Caco-2 (cell line): ENCODE results near the gene ACOT7. TPM values are rescaled to one million over a fixed set of nuclear protein-coding genes. Genes with fewer than 3 reads are reported as not detected.

ENCODE experiments used
- BruUV-seq: library from RNA; stranded (reverse); fragments of 400-500 nt; replicated peaks from 2 replicates; lab custom pipeline; 2021; lab: Mats Ljungman, UMichigan
- CTCF ChIA-PET: fragments of 300-600 bp; sonication (Branson Sonifier 250); formaldehyde crosslinking; loops from one replicate; lab custom pipeline; 2022; ENCODE audit warnings: antibody characterized with exemption; lab: Charles Lee
- POLR2A ChIA-PET: fragments of 300-600 bp; sonication (Branson Sonifier 250); formaldehyde crosslinking; loops from one replicate; lab custom pipeline; 2022; ENCODE audit warnings: antibody characterized with exemption; lab: Charles Lee
- DNase-seq, 2 experiments: peaks; one replicate each; pipeline versions ENCODE4 v3.0.0 to v3.0.0-alpha.2; 2020 to 2022
- H3K27me3 ChIP-seq: replicated peaks from 2 replicates; pipeline ENCODE4 v1.6.0; 2011; ENCODE audit warnings: low read length; ENCODE audit not compliant: control insufficient read depth, insufficient read depth
- H3K36me3 ChIP-seq: 2 replicates; pipeline ENCODE4 v1.5.1; 2011; ENCODE audit warnings: low read length; ENCODE audit not compliant: control insufficient read depth, insufficient read depth
- H3K4me1 ChIP-seq: fragments of 250-450 bp; sonication (Bioruptor Pico); 2 replicates; pipeline ENCODE4 v1.5.1; 2020; ENCODE audit warnings: mild to moderate bottlenecking
- H3K4me3 ChIP-seq: 2 replicates; pipeline ENCODE4 v1.5.1; 2011; ENCODE audit warnings: low read depth, mild to moderate bottlenecking, control low read depth, low read length
- H3K9me3 ChIP-seq: fragments of 250-450 bp; sonication (Bioruptor Pico); 2 replicates; pipeline ENCODE4 v1.5.1; 2020; ENCODE audit warnings: mild to moderate bottlenecking, moderate library complexity
- H3K27ac Mint-ChIP-seq: one replicate; pipeline ENCODE4 v1.8.0; 2022; ENCODE audit warnings: mixed read lengths; ENCODE audit not compliant: unreplicated experiment
- H3K27me3 Mint-ChIP-seq: one replicate; pipeline ENCODE4 v1.8.0; 2022; ENCODE audit warnings: mixed read lengths; ENCODE audit not compliant: insufficient read depth, unreplicated experiment
- H3K36me3 Mint-ChIP-seq: one replicate; pipeline ENCODE4 v1.8.0; 2022; ENCODE audit warnings: mild to moderate bottlenecking, mixed read lengths; ENCODE audit not compliant: insufficient read depth, unreplicated experiment
- H3K4me1 Mint-ChIP-seq: one replicate; pipeline ENCODE4 v1.8.0; 2022; ENCODE audit warnings: low read depth, mixed read lengths; ENCODE audit not compliant: unreplicated experiment
- H3K4me3 Mint-ChIP-seq: one replicate; pipeline ENCODE4 v1.8.0; 2022; ENCODE audit warnings: mild to moderate bottlenecking, moderate library complexity, mixed read lengths; ENCODE audit not compliant: unreplicated experiment
- H3K9me3 Mint-ChIP-seq: one replicate; pipeline ENCODE4 v1.8.0; 2022; ENCODE audit warnings: mixed read lengths; ENCODE audit not compliant: unreplicated experiment
- CTCF ChIP-seq, 2 experiments: fragments of 200-600 bp in 1 of 2; IDR thresholded peaks; 1 replicate in 1 of 2; 2 replicates in 1 of 2; pipeline versions ENCODE4 v1.5.1 to v1.8.0; 2011 to 2022; ENCODE audit warnings: antibody characterized with exemption in 1 of 2, control low read depth in 1 of 2, inconsistent platforms in 1 of 2, low read depth in 1 of 2, low read length in 1 of 2, mild to moderate bottlenecking in 1 of 2, moderate library complexity in 1 of 2; ENCODE audit not compliant: insufficient read depth in 1 of 2, severe bottlenecking in 1 of 2, unreplicated experiment in 1 of 2
- intact Hi-C: fragments of 100-400 bp; cut with micrococcal nuclease; formaldehyde crosslinking; loops from one replicate; pipeline ENCODE4 v1.10.0; 2022; ENCODE audit not compliant: unreplicated experiment
- total RNA-seq: library from RNA; stranded (reverse); gene quantifications from 2 replicates; pipeline ENCODE4 v1.2.3, GENCODE V29; 2022

Gene ACOT7
- total RNA-seq, 1 experiment from 2014 or later = 221 TPM

GRCh38 chr1:6358144-6358624 is 35.4 kb downstream of the ACOT7 start:
- Histone ChIP-seq H3K9me3 (no peaks in the 10 kb centered on the region), H3K4me1 (peaks cover 70% of the 10 kb centered on the region), H3K36me3 (peaks cover 1% of the 10 kb centered on the region), H3K4me3 (no peak overlapping the region), H3K27me3 (no peaks in the 10 kb centered on the region)
- no TSS peak for BruUV-seq
- no peak for TF ChIP-seq CTCF (IDR thresholded peaks at IDR 0.05; ENCODE audit: insufficient read depth in 1 of 2, low read depth in 1 of 2, low read length in 1 of 2, severe bottlenecking in 1 of 2, unreplicated experiment in 1 of 2)
- Mint-ChIP-seq H3K27ac (no peak overlapping the region), H3K36me3 (peaks cover 34% of the 10 kb centered on the region), H3K4me3 (peak overlapping the region; percentile 29), H3K9me3 (peaks cover 1% of the 10 kb centered on the region), H3K27me3 (no peaks in the 10 kb centered on the region), H3K4me1 (peaks cover 27% of the 10 kb centered on the region)
- no peak for DNase-seq
- ChIA-PET CTCF (no interaction called here), POLR2A (interaction anchor here (0.6 kb wide), 1 partner anchor 155 kb away, joined by 13 read pairs; no protein-coding TSS in a partner anchor)
- intact Hi-C loops = loop anchor here (2.0 kb wide), 1 partner anchor 21 kb away; no protein-coding TSS in a partner anchor

GRCh38 chr1:6357243-6357936 is 36.2 kb downstream of the ACOT7 start:
- H3K4me1 ChIP-seq = peaks cover 72% of the 10 kb centered on the region
- peaks cover 1% of the 10 kb centered on the region for H3K36me3 ChIP-seq
- BruUV-seq = no TSS peak
- intact Hi-C loops = no loop called here
- CTCF ChIA-PET = no interaction called here
- H3K9me3 Mint-ChIP-seq = no peaks in the 10 kb centered on the region
- no peaks in the 10 kb centered on the region for H3K27me3 ChIP-seq
- peak in 1 of 2 experiments; percentile 4 for TF ChIP-seq CTCF (IDR thresholded peaks at IDR 0.05; ENCODE audit: insufficient read depth in 1 of 2, low read depth in 1 of 2, low read length in 1 of 2, severe bottlenecking in 1 of 2, unreplicated experiment in 1 of 2)
- H3K36me3 Mint-ChIP-seq = peaks cover 36% of the 10 kb centered on the region
- H3K4me3 Mint-ChIP-seq = no peak overlapping the region
- H3K27me3 Mint-ChIP-seq = no peaks in the 10 kb centered on the region
- DNase-seq = peak in 1 of 2 experiments; percentile 23
- H3K27ac Mint-ChIP-seq = peak overlapping the region; percentile 66
- no peak overlapping the region for H3K4me3 ChIP-seq
- peaks cover 27% of the 10 kb centered on the region for H3K4me1 Mint-ChIP-seq
- H3K9me3 ChIP-seq = no peaks in the 10 kb centered on the region
- POLR2A ChIA-PET = interaction anchor here (0.6 kb wide), 1 partner anchor 83 kb away, joined by 3 read pairs; no protein-coding TSS in a partner anchor

- no peak overlapping the region for H3K27ac Mint-ChIP-seq
- H3K4me1 Mint-ChIP-seq = peaks cover 32% of the 10 kb centered on the region
- H3K4me1 ChIP-seq = peaks cover 61% of the 10 kb centered on the region
- no TSS peak for BruUV-seq
- DNase-seq = no peak
- H3K27me3 ChIP-seq = no peaks in the 10 kb centered on the region
- H3K9me3 ChIP-seq = no peaks in the 10 kb centered on the region
- no peaks in the 10 kb centered on the region for H3K27me3 Mint-ChIP-seq
- peaks cover 48% of the 10 kb centered on the region for H3K36me3 Mint-ChIP-seq
- H3K4me3 Mint-ChIP-seq = no peak overlapping the region
- ChIA-PET CTCF (interaction anchor here (1.1 kb wide), 1 partner anchor 82 kb away, joined by 5 read pairs; no protein-coding TSS in a partner anchor), POLR2A (no interaction called here)
- no peaks in the 10 kb centered on the region for H3K9me3 Mint-ChIP-seq
- intact Hi-C loops = no loop called here
- H3K36me3 ChIP-seq = peaks cover 1% of the 10 kb centered on the region
- TF ChIP-seq CTCF (IDR thresholded peaks at IDR 0.05; ENCODE audit: insufficient read depth in 1 of 2, low read depth in 1 of 2, low read length in 1 of 2, severe bottlenecking in 1 of 2, unreplicated experiment in 1 of 2) = no peak
- no peak overlapping the region for H3K4me3 ChIP-seq
Observed at GRCh38 chr1:6355621-6356020, 37.9 kb downstream of the ACOT7 start.
